DMS153 (cell line): ENCODE results near the gene LHX8.
"Not testable (repeated sequence)": the region's sequence is repeated elsewhere in the genome, so short reads cannot be mapped to it uniquely, and the experiment has no call there.

Experiments
- DNase-seq: peaks from one replicate; lab custom pipeline; 2025; lab: John Stamatoyannopoulos, UW

Gene LHX8

DNA sequence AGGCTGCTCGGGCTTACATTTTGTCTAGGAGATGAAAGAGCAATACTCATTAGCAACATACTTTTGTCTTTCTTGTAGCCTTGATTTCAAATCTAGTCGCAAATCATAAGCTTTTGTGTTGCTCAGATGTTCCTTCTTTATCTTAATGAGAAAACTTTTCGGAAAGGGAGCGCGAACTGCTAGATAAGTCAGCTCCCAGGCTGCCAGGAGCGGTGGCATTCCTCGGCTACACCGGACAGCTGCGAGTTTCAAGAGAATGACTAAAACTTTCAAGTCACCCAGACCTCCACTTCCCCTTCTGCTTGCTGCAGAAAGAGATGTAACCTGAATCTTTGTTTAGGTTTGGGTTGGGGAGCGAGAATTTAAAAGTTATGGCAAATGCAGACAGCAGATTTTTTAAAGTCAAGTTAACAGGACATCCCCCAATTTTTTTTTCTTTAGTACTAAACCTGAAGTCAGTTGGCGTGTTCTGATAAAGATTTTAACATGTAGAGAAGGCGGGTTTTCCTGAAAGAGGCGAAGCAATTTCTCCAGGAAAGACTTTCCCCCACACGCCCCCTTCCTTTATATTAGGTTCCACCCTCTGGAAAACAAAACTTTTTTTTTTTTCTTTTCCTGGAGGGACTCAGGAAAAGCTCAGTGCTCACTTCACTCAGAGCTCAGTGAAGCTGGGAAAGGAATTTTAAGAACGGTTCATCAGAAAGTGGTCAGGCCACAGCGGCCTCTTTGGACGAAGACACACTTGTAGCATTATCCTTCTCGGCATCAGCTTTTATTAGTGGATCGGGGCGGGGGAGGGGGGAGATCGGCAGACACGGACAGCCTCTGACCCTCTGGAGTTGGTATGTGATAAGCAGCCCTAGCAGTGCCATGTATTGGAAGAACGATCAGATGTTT, at the start of gene LHX8:
Gene LHX8 (plus strand): TSS at position 639 of the 897 bp plus-strand sequence. CDS start 2,227 bp downstream, outside the sequence.
- DNase-seq: no peak

DNA sequence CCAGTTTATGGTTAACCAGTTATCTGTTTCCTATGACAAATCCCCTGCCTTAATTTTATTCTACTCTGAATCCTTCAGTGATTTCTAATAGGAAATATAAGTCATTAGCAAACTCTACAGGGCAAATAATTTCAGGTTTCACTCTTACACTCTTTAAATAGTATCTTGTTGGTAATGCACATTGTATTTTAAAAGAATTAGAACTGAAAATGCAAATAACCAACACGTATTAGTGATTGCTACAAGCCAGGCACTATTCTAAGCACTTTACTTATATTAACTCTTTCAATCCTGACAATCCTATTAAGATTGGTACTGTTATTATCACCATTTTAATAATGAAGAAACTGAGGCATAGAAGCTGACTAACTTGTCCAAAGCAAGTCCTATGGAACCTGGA, 48.3 kb upstream of the LHX8 start:
- DNase-seq: no peak

DNA sequence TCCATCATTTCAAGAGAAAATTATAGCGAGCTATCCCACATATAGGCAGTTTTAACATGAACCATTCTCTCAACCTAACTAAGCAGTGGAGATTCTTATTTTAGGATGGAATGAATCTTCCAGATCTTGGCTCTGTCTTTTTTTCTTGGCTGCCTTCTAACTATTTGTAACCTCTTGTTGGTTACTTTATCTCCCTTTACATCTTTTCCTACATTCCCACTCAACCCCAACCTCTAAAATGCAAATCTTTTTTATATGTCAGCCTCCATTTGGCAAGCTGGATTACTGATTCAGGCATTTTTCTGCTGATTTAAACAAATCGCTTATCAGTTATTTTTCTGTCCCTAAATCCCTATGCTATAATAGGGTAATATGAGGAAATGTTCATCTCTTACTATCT, 46.9 kb upstream of the LHX8 start:
- no peak for DNase-seq

DNA sequence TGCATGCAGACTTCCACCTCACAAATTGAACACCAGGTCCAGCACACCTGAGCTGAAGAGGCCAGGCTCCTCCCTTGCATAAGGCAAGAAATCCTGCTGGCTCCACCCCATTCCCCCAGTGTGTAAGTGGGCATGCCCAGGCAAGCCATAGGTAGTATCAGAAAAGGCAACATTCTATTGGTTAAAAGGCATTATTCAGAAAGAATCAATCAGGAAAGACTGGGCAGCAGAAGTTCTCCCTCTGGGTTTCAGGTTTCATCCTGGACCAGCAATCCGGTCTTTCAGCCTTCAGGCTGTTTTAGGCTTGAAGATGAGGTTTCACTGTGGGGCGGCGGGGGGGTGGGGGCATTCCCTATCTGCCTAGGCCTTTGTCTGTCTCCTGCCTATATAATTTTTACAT, 42.0 kb upstream of the LHX8 start:
- DNase-seq: no peak

DNA sequence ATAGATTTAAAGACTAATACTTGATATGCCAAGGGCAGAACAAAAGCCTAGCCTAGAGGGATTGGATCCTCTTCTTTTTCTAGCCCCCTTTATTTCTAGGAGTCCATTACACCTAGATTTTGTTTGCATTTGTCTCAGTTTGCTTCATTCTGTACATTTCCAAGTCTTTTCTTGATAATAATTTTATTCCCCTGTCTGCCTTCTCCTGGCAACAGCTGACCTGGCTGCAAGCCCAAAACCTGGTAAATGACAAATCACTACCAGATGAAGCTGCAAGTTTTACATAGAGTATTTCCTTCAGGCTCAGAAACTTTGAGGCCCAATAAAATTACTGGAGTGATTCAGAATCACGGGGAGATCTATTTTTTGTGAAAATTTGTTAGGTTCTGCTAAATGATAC, 36.5 kb upstream of the LHX8 start:
- no peak for DNase-seq

DNA sequence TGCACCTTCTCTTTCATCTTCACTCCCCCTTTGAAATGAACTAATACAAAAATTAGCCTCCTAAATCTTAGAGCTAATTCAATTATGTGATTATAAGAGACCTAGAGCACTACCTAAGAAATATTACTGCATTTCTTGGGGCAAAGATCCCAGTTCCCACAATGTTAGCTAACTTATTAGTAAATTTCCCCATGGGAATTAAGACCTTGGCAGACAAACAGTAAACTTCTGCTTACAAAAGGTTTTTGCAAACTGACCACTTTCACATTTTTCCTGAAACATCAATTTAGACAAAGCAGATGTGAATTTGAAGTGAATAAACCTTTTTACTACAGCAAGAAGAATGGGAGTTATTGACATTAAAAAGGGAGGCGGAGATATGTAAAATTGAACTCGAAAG, 34.6 kb upstream of the LHX8 start:
- DNase-seq: no peak

DNA sequence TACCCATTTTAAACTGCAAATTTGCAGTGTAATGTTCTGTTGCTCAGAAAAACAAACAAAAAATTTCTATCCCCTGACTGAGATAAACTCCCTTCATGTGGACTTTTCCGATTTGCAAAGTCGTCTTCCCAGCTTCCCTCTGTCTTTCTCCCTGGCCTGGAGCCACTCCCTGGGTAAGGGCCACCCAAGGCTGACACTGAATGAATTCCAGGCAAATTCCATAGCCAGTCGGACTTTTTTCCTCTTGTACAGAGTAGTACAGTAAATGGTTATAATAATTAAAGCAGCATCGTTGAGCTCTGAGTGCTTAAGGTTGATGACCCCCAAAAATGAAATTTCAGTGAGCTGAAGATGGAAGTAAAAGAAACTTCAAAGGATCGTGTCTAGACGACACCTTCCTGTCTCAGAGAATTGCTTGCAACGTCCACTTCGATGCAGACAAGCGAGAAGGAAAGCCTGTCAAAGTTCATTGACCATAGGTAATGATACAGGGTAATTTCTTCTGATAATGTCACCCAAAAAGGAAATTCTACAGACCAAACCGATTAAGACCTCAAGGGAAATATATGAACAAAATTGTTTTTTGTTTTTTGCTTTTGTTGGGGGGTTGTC, 33.6 kb upstream of the LHX8 start:
- no peak for DNase-seq

DNA sequence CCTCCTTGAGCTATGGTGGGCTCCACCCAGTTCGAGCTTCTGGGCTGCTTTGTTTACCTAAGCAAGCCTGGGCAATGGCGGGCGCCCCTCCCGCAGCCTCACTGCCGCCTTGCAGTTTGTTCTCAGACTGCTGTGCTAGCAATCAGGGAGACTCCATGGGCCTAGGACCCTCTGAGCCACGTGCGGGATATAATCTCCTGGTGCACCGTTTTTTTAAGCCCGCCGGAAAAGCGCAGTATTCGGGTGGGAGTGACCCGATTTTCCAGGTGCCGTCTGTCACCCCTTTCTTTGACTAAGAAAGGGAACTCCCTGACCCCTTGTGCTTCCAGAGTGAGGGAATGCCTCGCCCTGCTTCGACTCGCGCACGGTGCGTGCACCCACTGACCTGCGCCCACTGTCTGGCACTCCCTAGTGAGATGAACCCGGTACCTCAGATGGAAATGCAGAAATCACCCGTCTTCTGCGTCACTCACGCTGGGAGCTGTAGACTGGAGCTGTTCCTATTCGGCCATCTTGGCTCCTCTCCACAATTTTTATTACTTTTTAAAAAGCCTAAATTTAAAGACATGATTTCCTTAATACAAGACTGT, 21.7 kb upstream of the LHX8 start:
- DNase-seq: not testable (repeated sequence)

DNA sequence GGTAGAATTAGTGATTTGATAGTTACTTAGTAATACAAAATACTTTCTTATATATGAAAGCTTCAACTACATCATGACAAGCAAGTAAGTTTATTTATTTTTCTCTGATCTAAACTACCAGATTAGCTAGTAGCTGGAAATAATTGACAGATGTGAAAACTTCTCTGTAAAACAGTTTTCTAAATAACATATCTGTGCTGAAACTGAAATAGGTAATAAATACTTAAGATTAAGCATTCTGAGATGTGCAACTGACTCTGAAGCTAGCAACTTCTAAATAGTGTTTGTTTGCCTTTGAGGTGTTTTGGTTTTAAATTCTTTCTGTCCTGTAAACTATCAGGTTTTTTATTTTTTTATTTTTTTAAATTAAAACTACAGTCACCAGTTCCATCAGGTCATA, 18.5 kb upstream of the LHX8 start:
- no peak for DNase-seq

DNA sequence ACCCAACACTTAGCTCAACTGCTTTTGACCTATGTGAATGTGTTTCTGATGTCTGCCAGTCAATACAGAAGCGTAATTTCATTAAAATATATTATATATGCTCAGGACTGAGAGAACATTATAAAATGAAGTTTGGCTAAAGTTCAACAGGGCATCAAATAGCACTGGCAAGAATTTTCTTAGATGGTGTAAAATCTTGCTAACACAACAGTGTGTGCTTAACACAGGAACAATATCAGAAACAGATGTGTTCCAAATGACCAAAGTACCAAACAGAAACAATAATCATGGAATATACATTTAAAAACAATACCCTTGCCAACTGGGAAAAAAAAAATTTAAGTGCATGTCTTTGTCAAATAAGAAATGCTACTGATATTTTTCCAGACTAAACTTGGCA, 10.4 kb upstream of the LHX8 start:
- DNase-seq: no peak

DNA sequence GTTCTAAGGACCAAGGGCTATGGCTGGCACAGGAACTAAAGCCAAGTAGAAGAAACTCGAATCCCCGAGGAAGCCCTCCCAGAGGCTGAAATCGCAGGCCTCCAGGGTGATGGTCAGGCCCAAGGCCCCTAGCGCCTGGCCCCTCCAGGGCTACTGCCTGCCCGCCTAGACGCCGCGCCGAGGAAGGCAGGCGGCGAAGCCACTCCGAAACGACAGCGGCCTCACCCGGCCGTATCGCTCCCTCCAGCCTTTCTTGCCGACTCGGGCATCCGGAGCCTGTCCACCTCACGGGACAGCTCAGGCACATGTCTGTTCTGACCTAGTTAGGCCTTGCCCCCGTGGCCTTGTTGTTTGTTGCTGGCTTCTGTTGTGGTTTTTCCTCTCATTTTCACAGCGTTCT, 9.7 kb upstream of the LHX8 start:
- DNase-seq: no peak

DNA sequence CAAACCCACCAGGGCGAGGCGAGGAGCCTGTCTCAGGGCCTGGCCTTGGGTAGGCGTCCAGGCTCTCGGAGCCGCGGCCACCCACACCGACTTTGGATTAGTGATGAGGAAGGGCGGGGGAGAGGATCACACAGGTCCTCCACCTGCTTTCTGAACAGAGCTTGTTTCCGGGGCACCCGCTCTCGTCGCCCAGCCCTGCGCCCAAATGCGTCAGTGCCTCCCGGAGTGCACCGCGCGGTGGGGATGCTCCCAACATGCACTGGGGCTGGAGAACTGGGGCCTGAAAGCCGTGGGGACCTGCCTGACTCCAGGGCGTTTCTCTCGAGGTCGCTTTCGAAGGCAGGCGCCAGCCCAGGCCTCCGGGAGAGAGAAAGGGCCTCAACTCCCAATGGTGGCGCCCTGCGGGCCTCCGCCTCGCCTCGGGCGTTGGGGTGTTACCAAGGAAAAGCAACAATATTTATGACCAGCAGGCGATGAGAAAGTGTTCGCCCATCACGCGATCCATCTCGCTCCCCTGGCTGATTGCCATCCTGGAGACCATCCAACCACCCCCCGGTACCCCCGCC, 8.9 kb upstream of the LHX8 start:
- no peak for DNase-seq

DNA sequence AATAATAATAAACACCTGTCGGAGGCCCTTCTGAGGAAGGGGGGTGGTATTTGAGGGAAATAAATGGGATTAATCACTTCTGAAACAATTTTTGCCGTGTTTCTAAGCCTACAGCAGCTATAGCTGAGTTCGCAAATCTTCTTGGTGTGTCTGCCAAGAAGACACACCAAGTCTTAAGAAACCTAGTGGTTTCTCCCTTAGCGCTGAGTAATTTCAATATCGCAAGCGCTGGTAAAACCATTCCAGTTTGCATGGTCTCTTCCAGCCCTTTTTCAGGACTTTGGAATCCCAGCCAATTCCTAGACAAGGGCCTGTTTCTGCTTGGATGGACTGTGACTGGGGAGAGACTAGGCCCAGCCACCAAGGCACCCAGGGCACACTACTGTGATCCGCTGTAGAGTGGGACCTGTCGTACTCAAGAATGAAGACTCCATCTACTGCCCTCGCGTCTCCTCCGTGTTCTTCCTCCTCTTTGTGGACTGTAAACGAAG, 7.5 kb upstream of the LHX8 start:
- no peak for DNase-seq

DNA sequence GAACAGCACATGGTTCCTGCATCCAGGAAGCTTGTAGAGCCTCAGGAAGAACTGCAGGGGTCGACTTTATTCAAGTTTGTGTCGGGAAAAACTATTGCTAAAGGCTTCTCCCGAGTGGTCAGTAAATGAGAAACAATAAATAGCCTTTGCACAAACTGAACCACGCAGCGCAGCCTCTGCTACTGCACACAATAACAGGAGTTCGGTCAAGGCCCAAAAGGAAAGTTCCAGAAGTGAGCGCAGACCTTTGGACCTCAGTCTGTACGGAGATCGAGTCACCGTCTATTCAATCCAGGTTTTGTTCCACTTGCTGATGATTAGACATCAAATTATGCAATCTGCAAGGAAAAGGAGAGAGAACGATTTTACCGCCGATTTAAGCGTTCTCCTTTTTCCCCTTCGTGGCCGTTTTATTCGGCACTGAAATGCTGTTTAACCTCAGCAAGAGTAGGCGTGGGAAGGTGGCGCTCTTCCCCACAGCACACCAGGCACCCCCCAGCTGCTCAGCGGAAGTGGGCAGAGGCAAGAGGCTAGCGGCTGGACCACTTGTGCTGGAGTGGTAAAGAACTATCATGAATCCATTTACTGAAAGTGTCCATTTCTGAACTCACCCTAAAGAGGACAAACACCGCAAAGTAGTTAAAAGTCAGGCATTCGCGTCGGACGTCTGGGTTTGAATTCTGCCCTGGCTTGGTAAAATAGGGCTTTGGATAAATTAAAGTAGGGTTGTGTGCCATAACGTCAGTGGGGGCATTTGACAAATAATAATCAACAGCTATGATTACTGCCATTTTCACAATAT, 6.1 kb upstream of the LHX8 start:
- DNase-seq: no peak

DNA sequence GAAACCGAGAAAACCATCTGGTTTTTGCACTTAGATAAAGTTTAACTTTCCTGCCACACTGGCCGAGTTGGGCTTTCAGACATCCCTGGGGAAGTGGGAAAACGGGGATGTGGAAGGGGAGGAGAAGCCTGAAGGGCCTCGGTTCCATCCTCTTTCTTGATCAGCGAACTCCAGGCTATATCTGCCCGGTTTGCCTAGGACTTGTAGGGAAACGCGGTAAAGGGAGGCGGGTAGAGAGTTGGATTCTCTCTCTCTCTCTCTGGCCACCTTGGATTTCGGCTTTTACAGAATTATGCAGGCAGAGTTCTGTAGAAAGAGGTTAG, 4.6 kb upstream of the LHX8 start:
- DNase-seq: no peak

DNA sequence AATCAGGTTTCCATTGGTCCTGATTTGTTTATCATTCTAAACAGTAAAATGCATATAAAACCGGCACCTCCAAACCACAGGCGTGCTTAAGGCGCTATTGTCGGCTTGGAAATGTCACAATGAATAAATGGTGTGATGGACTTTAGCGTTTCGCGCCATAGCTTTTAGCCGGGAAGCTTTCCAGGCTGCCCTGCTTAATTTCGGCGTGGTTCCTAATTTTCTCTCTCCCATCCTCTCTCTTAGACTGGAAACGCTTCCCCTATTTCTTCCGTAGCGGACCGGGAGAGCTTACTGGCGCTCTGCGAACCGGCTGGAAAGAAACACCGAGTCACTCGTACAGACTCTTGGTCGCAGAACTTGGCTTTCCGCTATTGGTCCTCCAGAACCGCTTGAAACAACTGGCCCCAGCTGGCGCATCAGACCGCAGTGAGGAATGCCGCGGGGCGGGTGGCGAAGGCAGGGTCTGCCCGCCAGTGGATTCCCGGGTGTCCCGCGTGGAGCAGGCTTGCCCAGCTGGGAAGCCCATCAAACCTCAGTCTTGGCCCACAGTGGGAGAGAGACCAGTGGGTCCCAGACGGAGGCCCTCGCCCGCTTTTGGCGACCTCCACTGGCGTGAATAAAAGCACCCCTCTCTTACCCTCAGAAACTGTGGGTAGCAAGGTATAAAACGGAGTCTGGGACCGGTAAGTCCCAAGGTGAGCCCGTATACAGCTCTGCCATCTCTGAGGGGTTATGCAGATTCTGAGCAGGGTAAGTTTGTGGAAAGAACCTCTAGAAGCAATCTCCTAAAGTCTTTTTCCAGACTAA, 4.0 kb upstream of the LHX8 start:
- DNase-seq: no peak

DNA sequence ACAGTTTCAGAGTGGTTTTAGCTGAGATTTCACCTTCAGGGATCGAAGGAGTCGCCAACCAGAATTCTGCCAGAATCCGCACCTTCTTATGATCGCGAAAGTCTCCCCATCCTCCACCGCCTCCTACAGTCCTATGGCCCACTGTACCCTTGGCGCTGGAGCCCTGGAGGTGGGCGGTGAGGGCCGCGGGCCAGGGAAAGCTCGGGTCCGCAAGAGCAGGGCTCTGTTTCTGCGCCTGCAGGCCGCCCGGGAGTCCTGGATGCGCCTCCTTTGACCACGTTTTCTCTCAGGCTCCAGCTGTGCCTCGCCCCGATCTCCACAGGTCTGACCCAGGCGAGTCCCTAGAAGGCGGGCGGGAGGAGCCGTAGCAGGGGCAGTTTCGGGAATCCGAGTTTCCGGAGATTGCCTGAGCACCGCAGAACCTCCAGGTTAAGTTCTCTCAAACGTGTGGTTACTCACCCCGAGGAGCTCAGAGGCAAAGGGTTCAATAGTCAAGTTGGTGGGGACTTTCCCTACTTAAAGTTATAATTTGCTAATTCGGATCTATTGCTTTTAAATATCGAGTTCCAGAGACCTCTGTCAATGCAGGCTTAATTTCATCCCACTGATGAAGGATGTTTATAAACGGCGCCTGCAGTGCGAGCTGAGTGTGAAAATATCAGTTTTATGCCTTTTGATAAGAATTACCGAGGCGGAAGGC, 3.2 kb upstream of the LHX8 start:
- DNase-seq: no peak

DNA sequence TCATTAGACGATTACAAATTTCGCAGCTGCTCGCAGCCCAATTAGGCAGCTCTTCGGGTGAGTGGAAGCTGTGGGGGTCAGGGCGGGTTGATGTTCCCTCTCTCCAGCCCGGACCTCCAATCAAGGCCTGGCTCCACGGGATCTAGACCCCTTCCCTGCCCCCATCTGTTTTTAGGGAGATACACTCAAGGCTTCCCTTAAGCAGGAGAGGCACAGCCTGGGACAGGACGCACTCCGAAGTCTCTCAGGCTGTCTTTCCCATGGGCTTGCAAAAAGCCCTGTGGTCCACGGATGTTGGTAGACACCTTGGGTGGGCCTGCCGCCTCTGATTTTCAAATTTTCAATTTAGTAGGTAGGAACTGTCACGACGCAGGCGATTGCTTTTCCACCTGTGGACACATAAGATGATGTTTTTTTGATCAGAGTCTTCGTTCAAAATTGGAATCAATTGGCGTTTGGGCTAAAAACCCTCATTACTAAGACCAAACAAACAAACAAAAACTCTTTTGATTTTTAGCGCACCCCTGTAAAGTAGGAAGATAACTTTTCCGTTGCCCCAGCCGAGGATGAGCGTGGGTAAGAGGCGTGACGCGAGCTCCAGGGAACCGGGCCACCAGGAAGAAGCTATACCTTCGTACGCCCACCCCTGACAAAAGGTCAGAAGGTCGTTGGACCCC, 2.5 kb upstream of the LHX8 start:
- no peak for DNase-seq

DNA sequence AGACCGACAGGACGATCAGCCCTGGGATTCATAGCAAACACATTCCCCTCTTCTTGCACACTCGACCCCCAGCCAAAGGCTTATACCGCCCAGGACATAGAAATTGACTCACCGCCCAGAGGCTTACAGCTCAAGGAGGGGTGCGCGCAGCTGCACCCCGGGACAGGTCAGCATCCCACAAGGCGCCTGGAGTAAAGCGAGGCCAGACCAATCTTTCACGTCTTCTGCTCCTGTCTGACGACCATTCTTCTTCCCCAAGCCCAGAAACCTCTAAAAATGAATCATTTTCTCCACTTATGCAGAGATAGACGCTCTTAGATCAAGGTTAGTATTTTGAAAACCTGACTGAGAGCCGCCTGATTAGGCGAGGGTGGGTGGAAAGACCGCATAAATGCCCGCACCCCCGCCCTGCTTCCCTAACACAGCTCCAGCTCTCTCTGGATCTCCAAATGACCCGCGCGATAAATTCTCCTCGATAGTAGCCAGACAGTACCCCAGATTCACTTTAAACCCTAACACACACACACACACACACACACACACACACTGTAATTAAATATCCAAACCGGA, 1.9 kb upstream of the LHX8 start:
- no peak for DNase-seq
